ENCODE data around the gene SEC23A.

SEC23A gene

GRCh38 chr14:38982278-38982677 lies 120.8 kb downstream of the SEC23A start:
- DNase-seq = no peak

All from activated T-cell treated with anti-CD3 and anti-CD28 coated beads, Interleukin-2, amount 50 U/mL, for 1 hour (primary cell).